ENCODE measurements around the gene PNMT.
A peak's percentile ranks its signal among the peaks of the same experiment; 100 is the strongest.

The PNMT gene

GRCh38 chr17:39699818-39700147, 31.5 kb downstream of the PNMT start, which contains the start of gene ERBB2:
Gene ERBB2 (plus strand): TSS chr17:39700064. CDS start chr17:39700239, 175 bp downstream.
- Histone ChIP-seq H3K9me3 (ENCODE audit: insufficient read depth, low read depth, low read length) (no peaks in the 10 kb centered on the region), H3K36me3 (ENCODE audit: insufficient read depth, low read length) (peaks cover 5% of the 10 kb centered on the region), H3K4me1 (ENCODE audit: insufficient read depth, low read length) (peaks cover 46% of the 10 kb centered on the region), H3K27me3 (ENCODE audit: insufficient read depth, low read length) (no peaks in the 10 kb centered on the region), H3K4me3 (ENCODE audit: low read length) (peak within 1 kb of the TSS; percentile 85), H3K27ac (ENCODE audit: low read depth, low read length) (peak within 1 kb of the TSS; percentile 84), H3K9ac (ENCODE audit: low read depth, low read length) (peak within 1 kb of the TSS; percentile 82)
- under 1% methylated on average over 20 of the region's 20 CpGs for WGBS

- Histone ChIP-seq H3K9ac (ENCODE audit: low read depth, low read length) (peak overlapping the region; percentile 82), H3K27ac (ENCODE audit: low read depth, low read length) (peak overlapping the region; percentile 84), H3K27me3 (ENCODE audit: insufficient read depth, low read length) (no peaks in the 10 kb centered on the region), H3K9me3 (ENCODE audit: insufficient read depth, low read depth, low read length) (no peaks in the 10 kb centered on the region), H3K4me3 (ENCODE audit: low read length) (peak overlapping the region; percentile 85), H3K4me1 (ENCODE audit: insufficient read depth, low read length) (peaks cover 45% of the 10 kb centered on the region), H3K36me3 (ENCODE audit: insufficient read depth, low read length) (peaks cover 5% of the 10 kb centered on the region)
- WGBS: under 1% methylated on average over 55 of the region's 57 CpGs
These were observed 32.1 kb downstream of the PNMT start for GRCh38 chr17:39700148-39700987.

- Histone ChIP-seq H3K27ac (ENCODE audit: low read depth, low read length) (no peak overlapping the region; the same call in 1 of the 2 replicates), H3K9ac (ENCODE audit: low read depth, low read length) (peak overlapping the region; percentile 82), H3K9me3 (ENCODE audit: insufficient read depth, low read depth, low read length) (no peaks in the 10 kb centered on the region), H3K4me3 (ENCODE audit: low read length) (peak overlapping the region; percentile 85), H3K4me1 (ENCODE audit: insufficient read depth, low read length) (peaks cover 46% of the 10 kb centered on the region), H3K27me3 (ENCODE audit: insufficient read depth, low read length) (no peaks in the 10 kb centered on the region), H3K36me3 (ENCODE audit: insufficient read depth, low read length) (peaks cover 8% of the 10 kb centered on the region)
- 11% methylated on average over 10 of the region's 10 CpGs for WGBS
These were observed 32.9 kb downstream of the PNMT start for GRCh38 chr17:39701012-39701783.

- Histone ChIP-seq H3K9me3 (ENCODE audit: insufficient read depth, low read depth, low read length) (no peaks in the 10 kb centered on the region), H3K27me3 (ENCODE audit: insufficient read depth, low read length) (no peaks in the 10 kb centered on the region), H3K4me1 (ENCODE audit: insufficient read depth, low read length) (peaks cover 39% of the 10 kb centered on the region), H3K27ac (ENCODE audit: low read depth, low read length) (no peak overlapping the region; the same call in 1 of the 2 replicates), H3K4me3 (ENCODE audit: low read length) (peak overlapping the region; percentile 85), H3K9ac (ENCODE audit: low read depth, low read length) (peak overlapping the region; percentile 82; the same call in 1 of the 2 replicates), H3K36me3 (ENCODE audit: insufficient read depth, low read length) (peaks cover 15% of the 10 kb centered on the region)
- WGBS: 77% methylated on average over 4 of the region's 4 CpGs
These were observed 33.6 kb downstream of the PNMT start for GRCh38 chr17:39701784-39702422.

- no peaks in the 10 kb centered on the region for H3K27me3 ChIP-seq (ENCODE audit: insufficient read depth, low read length)
- H3K27ac ChIP-seq (ENCODE audit: low read depth, low read length): peak overlapping the region; percentile 37; the same call in 1 of the 2 replicates
- peaks cover 27% of the 10 kb centered on the region for H3K36me3 ChIP-seq (ENCODE audit: insufficient read depth, low read length)
- no peaks in the 10 kb centered on the region for H3K9me3 ChIP-seq (ENCODE audit: insufficient read depth, low read depth, low read length)
- peaks cover 37% of the 10 kb centered on the region for H3K4me1 ChIP-seq (ENCODE audit: insufficient read depth, low read length)
- H3K9ac ChIP-seq (ENCODE audit: low read depth, low read length): no peak overlapping the region
- H3K4me3 ChIP-seq (ENCODE audit: low read length): peak overlapping the region; percentile 85; the same call in 1 of the 2 replicates
- 77% methylated on average over 10 of the region's 12 CpGs for WGBS
These were observed 34.9 kb downstream of the PNMT start for GRCh38 chr17:39702901-39703893.

- Histone ChIP-seq H3K9ac (ENCODE audit: low read depth, low read length) (no peak overlapping the region), H3K4me1 (ENCODE audit: insufficient read depth, low read length) (peaks cover 36% of the 10 kb centered on the region), H3K36me3 (ENCODE audit: insufficient read depth, low read length) (peaks cover 34% of the 10 kb centered on the region), H3K9me3 (ENCODE audit: insufficient read depth, low read depth, low read length) (no peaks in the 10 kb centered on the region), H3K27me3 (ENCODE audit: insufficient read depth, low read length) (no peaks in the 10 kb centered on the region), H3K27ac (ENCODE audit: low read depth, low read length) (peak overlapping the region; percentile 33; the same call in 1 of the 2 replicates), H3K4me3 (ENCODE audit: low read length) (no peak overlapping the region)
- WGBS: 88% methylated on average over 5 of the region's 5 CpGs
These were observed 35.7 kb downstream of the PNMT start for GRCh38 chr17:39703913-39704312.

GRCh38 chr17:39704821-39705551, 36.7 kb downstream of the PNMT start:
- Histone ChIP-seq H3K9ac (ENCODE audit: low read depth, low read length) (no peak overlapping the region), H3K36me3 (ENCODE audit: insufficient read depth, low read length) (peaks cover 45% of the 10 kb centered on the region), H3K4me3 (ENCODE audit: low read length) (no peak overlapping the region), H3K27ac (ENCODE audit: low read depth, low read length) (peak overlapping the region; percentile 79), H3K4me1 (ENCODE audit: insufficient read depth, low read length) (peaks cover 34% of the 10 kb centered on the region), H3K27me3 (ENCODE audit: insufficient read depth, low read length) (no peaks in the 10 kb centered on the region), H3K9me3 (ENCODE audit: insufficient read depth, low read depth, low read length) (no peaks in the 10 kb centered on the region)
- 53% methylated on average over 11 of the region's 11 CpGs for WGBS

GRCh38 chr17:39705786-39706348, 37.6 kb downstream of the PNMT start:
- Histone ChIP-seq H3K36me3 (ENCODE audit: insufficient read depth, low read length) (peaks cover 54% of the 10 kb centered on the region), H3K4me1 (ENCODE audit: insufficient read depth, low read length) (peaks cover 34% of the 10 kb centered on the region), H3K27ac (ENCODE audit: low read depth, low read length) (peak overlapping the region; percentile 79), H3K4me3 (ENCODE audit: low read length) (no peak overlapping the region), H3K9ac (ENCODE audit: low read depth, low read length) (no peak overlapping the region), H3K9me3 (ENCODE audit: insufficient read depth, low read depth, low read length) (no peaks in the 10 kb centered on the region), H3K27me3 (ENCODE audit: insufficient read depth, low read length) (no peaks in the 10 kb centered on the region)
- WGBS: 91% methylated on average over 12 of the region's 12 CpGs

GRCh38 chr17:39706383-39706782, 38.1 kb downstream of the PNMT start:
- WGBS: 95% methylated on average over 8 of the region's 8 CpGs
- H3K9me3 ChIP-seq (ENCODE audit: insufficient read depth, low read depth, low read length): no peaks in the 10 kb centered on the region
- peaks cover 59% of the 10 kb centered on the region for H3K36me3 ChIP-seq (ENCODE audit: insufficient read depth, low read length)
- no peaks in the 10 kb centered on the region for H3K27me3 ChIP-seq (ENCODE audit: insufficient read depth, low read length)
- H3K4me3 ChIP-seq (ENCODE audit: low read length): no peak overlapping the region
- peak overlapping the region; percentile 79; the same call in 1 of the 2 replicates for H3K27ac ChIP-seq (ENCODE audit: low read depth, low read length)
- H3K4me1 ChIP-seq (ENCODE audit: insufficient read depth, low read length): peaks cover 34% of the 10 kb centered on the region
- H3K9ac ChIP-seq (ENCODE audit: low read depth, low read length): no peak overlapping the region

Data from HUES64 (cell line).